ENCODE measurements around the gene ASF1B. TPM values are rescaled to one million over a fixed set of nuclear protein-coding genes. Genes with fewer than 3 reads are reported as not detected.

ASF1B gene
- total and polyA plus RNA-seq, 2 donors (not counting 1 experiment from before 2014, with no cell fraction given) = 1.9 to 2.5 TPM

DNA sequence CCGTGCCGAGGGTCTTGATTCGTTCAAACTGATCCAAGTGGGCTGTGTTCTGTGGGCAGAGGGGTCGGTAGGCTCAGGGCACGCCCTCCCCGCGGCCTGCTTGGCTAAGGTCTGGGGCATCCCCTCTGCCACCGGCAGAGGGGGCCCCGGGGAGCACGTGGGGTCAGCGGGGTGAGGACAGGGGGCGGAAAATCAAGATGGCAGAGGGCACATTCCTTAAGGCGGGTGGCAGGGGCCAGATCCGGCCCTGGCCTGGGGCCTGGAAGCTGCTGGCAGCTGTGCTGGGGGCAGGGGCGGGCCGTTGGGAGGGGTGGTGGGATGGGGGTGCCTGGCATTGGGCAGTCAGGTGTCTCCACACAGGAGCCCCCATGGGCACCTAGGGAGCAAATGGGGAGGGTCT lies 29.5 kb downstream of the ASF1B start:
- no peak for TF ChIP-seq EZH2 (IDR thresholded peaks at IDR 0.05; ENCODE audit: borderline replicate concordance, insufficient read depth, low read depth, low read length, poor library complexity, severe bottlenecking)
- TF ChIP-seq, protein P1, sequence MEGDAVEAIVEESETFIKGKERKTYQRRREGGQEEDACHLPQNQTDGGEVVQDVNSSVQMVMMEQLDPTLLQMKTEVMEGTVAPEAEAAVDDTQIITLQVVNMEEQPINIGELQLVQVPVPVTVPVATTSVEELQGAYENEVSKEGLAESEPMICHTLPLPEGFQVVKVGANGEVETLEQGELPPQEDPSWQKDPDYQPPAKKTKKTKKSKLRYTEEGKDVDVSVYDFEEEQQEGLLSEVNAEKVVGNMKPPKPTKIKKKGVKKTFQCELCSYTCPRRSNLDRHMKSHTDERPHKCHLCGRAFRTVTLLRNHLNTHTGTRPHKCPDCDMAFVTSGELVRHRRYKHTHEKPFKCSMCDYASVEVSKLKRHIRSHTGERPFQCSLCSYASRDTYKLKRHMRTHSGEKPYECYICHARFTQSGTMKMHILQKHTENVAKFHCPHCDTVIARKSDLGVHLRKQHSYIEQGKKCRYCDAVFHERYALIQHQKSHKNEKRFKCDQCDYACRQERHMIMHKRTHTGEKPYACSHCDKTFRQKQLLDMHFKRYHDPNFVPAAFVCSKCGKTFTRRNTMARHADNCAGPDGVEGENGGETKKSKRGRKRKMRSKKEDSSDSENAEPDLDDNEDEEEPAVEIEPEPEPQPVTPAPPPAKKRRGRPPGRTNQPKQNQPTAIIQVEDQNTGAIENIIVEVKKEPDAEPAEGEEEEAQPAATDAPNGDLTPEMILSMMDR (IDR thresholded peaks at IDR 0.05) = no peak
- Mint-ChIP-seq H3K9me3 (ENCODE audit: insufficient read depth) (no peaks in the 10 kb centered on the region), H3K27ac (no peak overlapping the region), H3K4me3 (no peak overlapping the region), H3K27me3 (no peaks in the 10 kb centered on the region), H3K4me1 (no peaks in the 10 kb centered on the region)
- Histone ChIP-seq H3K4me1 (ENCODE audit: control insufficient read depth in 2 of 2, insufficient read depth in 2 of 2, low read length in 2 of 2) (no peaks in the 10 kb centered on the region), H3K4me3 (ENCODE audit: control extremely low read depth in 1 of 5, extremely low read depth in 1 of 5, insufficient read depth in 1 of 5, low read depth in 2 of 5, low read length in 4 of 5) (no peak overlapping the region), H3K9ac (ENCODE audit: low read length) (no peak overlapping the region), H3K9me3 (ENCODE audit: control extremely low read depth in 1 of 3, control insufficient read depth in 2 of 3, insufficient read depth in 1 of 3, low read length in 2 of 3) (no peaks in the 10 kb centered on the region), H3K79me2 (ENCODE audit: control insufficient read depth, insufficient read depth, low read length) (peaks cover 19% of the 10 kb centered on the region), H3K4me2 (replicated peaks; ENCODE audit: low read depth, low read length, poor library complexity, severe bottlenecking) (no peak overlapping the region), H2AFZ (ENCODE audit: insufficient read depth, low read depth, low read length, poor library complexity, severe bottlenecking) (no peak overlapping the region), H3K27me3 (replicated peaks in 1 of 4; ENCODE audit: control extremely low read depth in 1 of 4, control insufficient read depth in 3 of 4, insufficient read depth in 4 of 4, low read length in 3 of 4) (no peaks in the 10 kb centered on the region), H3K36me3 (replicated peaks in 1 of 2; ENCODE audit: control extremely low read depth in 1 of 2, control insufficient read depth in 1 of 2, extremely low read depth in 1 of 2, insufficient read depth in 2 of 2, low read length in 1 of 2) (peaks cover 0 to 16% of the 10 kb centered on the region in 2 experiments), H4K20me1 (ENCODE audit: control insufficient read depth, insufficient read depth, low read length, poor library complexity, severe bottlenecking) (peaks cover 12% of the 10 kb centered on the region), H3K27ac (ENCODE audit: low read length in 2 of 2) (no peak overlapping the region)
- ChIA-PET POLR2A (no interaction called here), CTCF (no interaction called here)
- no peak for ATAC-seq (ENCODE audit: low read depth)
- intact Hi-C loops (cut with micrococcal nuclease) = no loop called here
- no peak for DNase-seq
- WGBS (ENCODE audit: insufficient coverage) = 97% methylated on average over 16 of the region's 16 CpGs

DNA sequence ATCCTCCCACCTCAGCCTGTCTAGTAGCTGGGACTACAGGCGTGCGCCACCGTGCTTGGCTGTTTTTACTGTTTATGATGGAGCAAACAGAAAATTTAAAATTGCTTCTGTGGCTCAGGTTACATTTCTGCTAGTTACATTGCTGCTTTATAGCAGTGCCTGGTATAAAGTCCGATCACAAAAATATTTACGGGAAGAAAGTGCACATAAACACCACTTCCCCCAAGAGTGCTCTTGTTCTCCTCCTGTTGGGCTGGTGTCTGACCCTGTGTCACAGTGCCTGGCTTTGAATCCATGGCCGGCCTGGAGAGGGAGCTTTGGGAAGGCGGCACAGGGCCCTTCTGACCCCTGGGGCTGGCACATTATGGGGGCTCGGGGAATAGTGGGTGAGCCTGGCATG lies 30.7 kb downstream of the ASF1B start:
- no peak for ATAC-seq (ENCODE audit: low read depth)
- intact Hi-C loops (cut with micrococcal nuclease) = no loop called here
- Mint-ChIP-seq H3K27ac (no peak overlapping the region), H3K4me1 (no peaks in the 10 kb centered on the region), H3K4me3 (no peak overlapping the region), H3K27me3 (no peaks in the 10 kb centered on the region), H3K9me3 (ENCODE audit: insufficient read depth) (no peaks in the 10 kb centered on the region)
- Histone ChIP-seq H2AFZ (ENCODE audit: insufficient read depth, low read depth, low read length, poor library complexity, severe bottlenecking) (no peak overlapping the region), H3K4me2 (replicated peaks; ENCODE audit: low read depth, low read length, poor library complexity, severe bottlenecking) (no peak overlapping the region), H3K9ac (ENCODE audit: low read length) (no peak overlapping the region), H3K79me2 (ENCODE audit: control insufficient read depth, insufficient read depth, low read length) (peaks cover 9% of the 10 kb centered on the region), H3K4me3 (ENCODE audit: control extremely low read depth in 1 of 5, extremely low read depth in 1 of 5, insufficient read depth in 1 of 5, low read depth in 2 of 5, low read length in 4 of 5) (no peak overlapping the region), H3K9me3 (ENCODE audit: control extremely low read depth in 1 of 3, control insufficient read depth in 2 of 3, insufficient read depth in 1 of 3, low read length in 2 of 3) (no peaks in the 10 kb centered on the region), H4K20me1 (ENCODE audit: control insufficient read depth, insufficient read depth, low read length, poor library complexity, severe bottlenecking) (peaks cover 5% of the 10 kb centered on the region), H3K27ac (ENCODE audit: low read length in 2 of 2) (no peak overlapping the region), H3K36me3 (replicated peaks in 1 of 2; ENCODE audit: control extremely low read depth in 1 of 2, control insufficient read depth in 1 of 2, extremely low read depth in 1 of 2, insufficient read depth in 2 of 2, low read length in 1 of 2) (peaks cover 0 to 21% of the 10 kb centered on the region in 2 experiments), H3K4me1 (ENCODE audit: control insufficient read depth in 2 of 2, insufficient read depth in 2 of 2, low read length in 2 of 2) (no peaks in the 10 kb centered on the region), H3K27me3 (replicated peaks in 1 of 4; ENCODE audit: control extremely low read depth in 1 of 4, control insufficient read depth in 3 of 4, insufficient read depth in 4 of 4, low read length in 3 of 4) (no peaks in the 10 kb centered on the region)
- TF ChIP-seq EZH2 (IDR thresholded peaks at IDR 0.05; ENCODE audit: borderline replicate concordance, insufficient read depth, low read depth, low read length, poor library complexity, severe bottlenecking) = no peak
- TF ChIP-seq, protein P1 (IDR thresholded peaks at IDR 0.05) = no peak
- WGBS (ENCODE audit: insufficient coverage) = 98% methylated on average over 7 of the region's 8 CpGs
- DNase-seq = no peak
- ChIA-PET POLR2A (no interaction called here), CTCF (no interaction called here)
